ENCODE measurements around the gene LRRK1. TPM values are rescaled to one million over a fixed set of nuclear protein-coding genes. Genes with fewer than 3 reads are reported as not detected.

Gene LRRK1
- total and polyA plus RNA-seq, 2 of the 13 experiments (the other 11 are each of a cell fraction or from before 2014, with no cell fraction given), result 0.13 to 1.2 TPM

DNA sequence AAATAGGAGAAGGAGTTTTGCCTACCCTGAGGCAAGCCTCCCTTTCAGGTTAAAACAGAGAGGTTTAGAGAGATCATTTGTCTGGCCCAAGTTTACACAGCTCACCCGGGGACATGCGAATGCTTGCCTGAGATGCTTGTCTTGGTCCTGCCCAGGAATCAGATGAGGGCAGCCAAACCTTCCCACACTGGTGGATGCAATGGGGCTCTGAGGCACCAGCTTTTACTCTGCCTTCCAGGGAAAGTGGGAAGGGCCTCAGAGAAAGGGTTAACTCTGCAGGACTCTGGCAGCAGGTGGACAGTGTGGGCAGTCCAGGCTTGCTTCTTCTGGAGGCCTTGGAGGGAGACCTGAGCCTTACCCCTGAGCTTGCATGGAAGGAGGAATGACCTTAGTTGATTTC, 90.0 kb downstream of the LRRK1 start (continued):
- TF ChIP-seq, protein P1, sequence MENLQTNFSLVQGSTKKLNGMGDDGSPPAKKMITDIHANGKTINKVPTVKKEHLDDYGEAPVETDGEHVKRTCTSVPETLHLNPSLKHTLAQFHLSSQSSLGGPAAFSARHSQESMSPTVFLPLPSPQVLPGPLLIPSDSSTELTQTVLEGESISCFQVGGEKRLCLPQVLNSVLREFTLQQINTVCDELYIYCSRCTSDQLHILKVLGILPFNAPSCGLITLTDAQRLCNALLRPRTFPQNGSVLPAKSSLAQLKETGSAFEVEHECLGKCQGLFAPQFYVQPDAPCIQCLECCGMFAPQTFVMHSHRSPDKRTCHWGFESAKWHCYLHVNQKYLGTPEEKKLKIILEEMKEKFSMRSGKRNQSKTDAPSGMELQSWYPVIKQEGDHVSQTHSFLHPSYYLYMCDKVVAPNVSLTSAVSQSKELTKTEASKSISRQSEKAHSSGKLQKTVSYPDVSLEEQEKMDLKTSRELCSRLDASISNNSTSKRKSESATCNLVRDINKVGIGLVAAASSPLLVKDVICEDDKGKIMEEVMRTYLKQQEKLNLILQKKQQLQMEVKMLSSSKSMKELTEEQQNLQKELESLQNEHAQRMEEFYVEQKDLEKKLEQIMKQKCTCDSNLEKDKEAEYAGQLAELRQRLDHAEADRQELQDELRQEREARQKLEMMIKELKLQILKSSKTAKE (CRISPR knock-in tag; IDR thresholded peaks at IDR 0.05; ENCODE audit: borderline replicate concordance), result no peak
- TF ChIP-seq, protein P2, sequence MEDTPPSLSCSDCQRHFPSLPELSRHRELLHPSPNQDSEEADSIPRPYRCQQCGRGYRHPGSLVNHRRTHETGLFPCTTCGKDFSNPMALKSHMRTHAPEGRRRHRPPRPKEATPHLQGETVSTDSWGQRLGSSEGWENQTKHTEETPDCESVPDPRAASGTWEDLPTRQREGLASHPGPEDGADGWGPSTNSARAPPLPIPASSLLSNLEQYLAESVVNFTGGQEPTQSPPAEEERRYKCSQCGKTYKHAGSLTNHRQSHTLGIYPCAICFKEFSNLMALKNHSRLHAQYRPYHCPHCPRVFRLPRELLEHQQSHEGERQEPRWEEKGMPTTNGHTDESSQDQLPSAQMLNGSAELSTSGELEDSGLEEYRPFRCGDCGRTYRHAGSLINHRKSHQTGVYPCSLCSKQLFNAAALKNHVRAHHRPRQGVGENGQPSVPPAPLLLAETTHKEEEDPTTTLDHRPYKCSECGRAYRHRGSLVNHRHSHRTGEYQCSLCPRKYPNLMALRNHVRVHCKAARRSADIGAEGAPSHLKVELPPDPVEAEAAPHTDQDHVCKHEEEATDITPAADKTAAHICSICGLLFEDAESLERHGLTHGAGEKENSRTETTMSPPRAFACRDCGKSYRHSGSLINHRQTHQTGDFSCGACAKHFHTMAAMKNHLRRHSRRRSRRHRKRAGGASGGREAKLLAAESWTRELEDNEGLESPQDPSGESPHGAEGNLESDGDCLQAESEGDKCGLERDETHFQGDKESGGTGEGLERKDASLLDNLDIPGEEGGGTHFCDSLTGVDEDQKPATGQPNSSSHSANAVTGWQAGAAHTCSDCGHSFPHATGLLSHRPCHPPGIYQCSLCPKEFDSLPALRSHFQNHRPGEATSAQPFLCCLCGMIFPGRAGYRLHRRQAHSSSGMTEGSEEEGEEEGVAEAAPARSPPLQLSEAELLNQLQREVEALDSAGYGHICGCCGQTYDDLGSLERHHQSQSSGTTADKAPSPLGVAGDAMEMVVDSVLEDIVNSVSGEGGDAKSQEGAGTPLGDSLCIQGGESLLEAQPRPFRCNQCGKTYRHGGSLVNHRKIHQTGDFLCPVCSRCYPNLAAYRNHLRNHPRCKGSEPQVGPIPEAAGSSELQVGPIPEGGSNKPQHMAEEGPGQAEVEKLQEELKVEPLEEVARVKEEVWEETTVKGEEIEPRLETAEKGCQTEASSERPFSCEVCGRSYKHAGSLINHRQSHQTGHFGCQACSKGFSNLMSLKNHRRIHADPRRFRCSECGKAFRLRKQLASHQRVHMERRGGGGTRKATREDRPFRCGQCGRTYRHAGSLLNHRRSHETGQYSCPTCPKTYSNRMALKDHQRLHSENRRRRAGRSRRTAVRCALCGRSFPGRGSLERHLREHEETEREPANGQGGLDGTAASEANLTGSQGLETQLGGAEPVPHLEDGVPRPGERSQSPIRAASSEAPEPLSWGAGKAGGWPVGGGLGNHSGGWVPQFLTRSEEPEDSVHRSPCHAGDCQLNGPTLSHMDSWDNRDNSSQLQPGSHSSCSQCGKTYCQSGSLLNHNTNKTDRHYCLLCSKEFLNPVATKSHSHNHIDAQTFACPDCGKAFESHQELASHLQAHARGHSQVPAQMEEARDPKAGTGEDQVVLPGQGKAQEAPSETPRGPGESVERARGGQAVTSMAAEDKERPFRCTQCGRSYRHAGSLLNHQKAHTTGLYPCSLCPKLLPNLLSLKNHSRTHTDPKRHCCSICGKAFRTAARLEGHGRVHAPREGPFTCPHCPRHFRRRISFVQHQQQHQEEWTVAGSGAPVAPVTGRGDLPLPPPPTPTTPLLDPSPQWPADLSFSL (CRISPR knock-in tag; IDR thresholded peaks at IDR 0.05), result no peak
- TF ChIP-seq, protein P3, sequence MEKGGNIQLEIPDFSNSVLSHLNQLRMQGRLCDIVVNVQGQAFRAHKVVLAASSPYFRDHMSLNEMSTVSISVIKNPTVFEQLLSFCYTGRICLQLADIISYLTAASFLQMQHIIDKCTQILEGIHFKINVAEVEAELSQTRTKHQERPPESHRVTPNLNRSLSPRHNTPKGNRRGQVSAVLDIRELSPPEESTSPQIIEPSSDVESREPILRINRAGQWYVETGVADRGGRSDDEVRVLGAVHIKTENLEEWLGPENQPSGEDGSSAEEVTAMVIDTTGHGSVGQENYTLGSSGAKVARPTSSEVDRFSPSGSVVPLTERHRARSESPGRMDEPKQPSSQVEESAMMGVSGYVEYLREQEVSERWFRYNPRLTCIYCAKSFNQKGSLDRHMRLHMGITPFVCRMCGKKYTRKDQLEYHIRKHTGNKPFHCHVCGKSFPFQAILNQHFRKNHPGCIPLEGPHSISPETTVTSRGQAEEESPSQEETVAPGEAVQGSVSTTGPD (CRISPR knock-in tag; IDR thresholded peaks at IDR 0.05), result no peak
